Measurements from ENCODE around the gene SLC25A21.

SLC25A21 gene

GRCh38 chr14:36751920-36752319, 420.5 kb downstream of the SLC25A21 start:
- H3K4me1 ChIP-seq (ENCODE audit: control insufficient read depth, insufficient read depth, low read length) = no peaks in the 10 kb centered on the region; the same call in 1 of the 2 replicates
- ChIA-PET CTCF (interaction anchor here (1.5 kb wide), 1 partner anchor 96 kb away, joined by 5 read pairs; no protein-coding TSS in a partner anchor), POLR2A (no interaction called here)
- H3K27ac ChIP-seq (ENCODE audit: extremely low read depth, low read depth, low read length) = no peak overlapping the region
- H3K36me3 ChIP-seq (ENCODE audit: control insufficient read depth in 2 of 2, insufficient read depth in 1 of 2, low read length in 2 of 2) = no peaks in the 10 kb centered on the region
- no peak overlapping the region for H3K4me3 ChIP-seq (ENCODE audit: low read depth, low read length)
- TF ChIP-seq ZNF175 (tag by site-specific recombination; IDR thresholded peaks at IDR 0.05) (no peak), ZNF747 (tag by site-specific recombination; IDR thresholded peaks at IDR 0.05) (no peak), ZNF266 (tag by site-specific recombination; IDR thresholded peaks at IDR 0.05; ENCODE audit: low read depth) (no peak), ZNF580 (tag by site-specific recombination; IDR thresholded peaks at IDR 0.05) (no peak), ZNF768 (tag by site-specific recombination; IDR thresholded peaks at IDR 0.05) (no peak), EGR2 (tag by site-specific recombination; IDR thresholded peaks at IDR 0.05; ENCODE audit: low read depth) (no peak), REPIN1 (tag by site-specific recombination; IDR thresholded peaks at IDR 0.05; ENCODE audit: low read depth) (no peak), BCL6B (tag by site-specific recombination; IDR thresholded peaks at IDR 0.05) (no peak), PRDM4 (tag by site-specific recombination; IDR thresholded peaks at IDR 0.05) (no peak), SP3 (tag by site-specific recombination; IDR thresholded peaks at IDR 0.05) (no peak), GLIS2 (tag by site-specific recombination; IDR thresholded peaks at IDR 0.05) (no peak), HIC1 (tag by site-specific recombination; IDR thresholded peaks at IDR 0.05) (no peak), ZNF514 (tag by site-specific recombination; IDR thresholded peaks at IDR 0.05) (no peak), ZNF791 (tag by site-specific recombination; IDR thresholded peaks at IDR 0.05) (no peak), FEZF1 (tag by site-specific recombination; IDR thresholded peaks at IDR 0.05) (no peak), ZNF830 (tag by site-specific recombination; IDR thresholded peaks at IDR 0.05; ENCODE audit: low read depth) (no peak)
- H3K9me3 ChIP-seq (ENCODE audit: control insufficient read depth, insufficient read depth, low read depth, low read length) = no peaks in the 10 kb centered on the region

- Histone ChIP-seq H3K27ac (ENCODE audit: extremely low read depth, low read depth, low read length) (no peak overlapping the region), H3K4me3 (ENCODE audit: low read depth, low read length) (no peak overlapping the region), H3K36me3 (ENCODE audit: control insufficient read depth in 2 of 2, insufficient read depth in 1 of 2, low read length in 2 of 2) (no peaks in the 10 kb centered on the region), H3K9me3 (ENCODE audit: control insufficient read depth, insufficient read depth, low read depth, low read length) (no peaks in the 10 kb centered on the region), H3K4me1 (ENCODE audit: control insufficient read depth, insufficient read depth, low read length) (no peaks in the 10 kb centered on the region; the same call in 1 of the 2 replicates)
- TF ChIP-seq ZFP3 (tag by site-specific recombination; IDR thresholded peaks at IDR 0.05; ENCODE audit: low read depth) = no peak
- no peak for TF ChIP-seq ZNF10 (tag by site-specific recombination; IDR thresholded peaks at IDR 0.05)
- TF ChIP-seq WT1 (tag by site-specific recombination; IDR thresholded peaks at IDR 0.05) = no peak
- no peak for TF ChIP-seq ZNF214 (tag by site-specific recombination; IDR thresholded peaks at IDR 0.05; ENCODE audit: borderline replicate concordance)
- TF ChIP-seq ZNF292 (tag by site-specific recombination; IDR thresholded peaks at IDR 0.05; ENCODE audit: borderline replicate concordance, low read depth) = no peak
- no peak for TF ChIP-seq ZNF692 (tag by site-specific recombination; IDR thresholded peaks at IDR 0.05)
- no peak for TF ChIP-seq ZNF768 (tag by site-specific recombination; IDR thresholded peaks at IDR 0.05)
- TF ChIP-seq KLF9 (tag by site-specific recombination; IDR thresholded peaks at IDR 0.05; ENCODE audit: low read depth) = no peak
- no peak for TF ChIP-seq KLF16 (tag by site-specific recombination; IDR thresholded peaks at IDR 0.05)
- POLR2A ChIA-PET = no interaction called here
- CTCF ChIA-PET = interaction anchor here (0.6 kb wide), 1 partner anchor 883 kb away, joined by 5 read pairs; no protein-coding TSS in a partner anchor
Measured at GRCh38 chr14:36751106-36751505, 421.3 kb downstream of the SLC25A21 start.
